ENCODE measurements around the gene SMIM15.

SMIM15 gene, protein sequence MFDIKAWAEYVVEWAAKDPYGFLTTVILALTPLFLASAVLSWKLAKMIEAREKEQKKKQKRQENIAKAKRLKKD

DNA sequence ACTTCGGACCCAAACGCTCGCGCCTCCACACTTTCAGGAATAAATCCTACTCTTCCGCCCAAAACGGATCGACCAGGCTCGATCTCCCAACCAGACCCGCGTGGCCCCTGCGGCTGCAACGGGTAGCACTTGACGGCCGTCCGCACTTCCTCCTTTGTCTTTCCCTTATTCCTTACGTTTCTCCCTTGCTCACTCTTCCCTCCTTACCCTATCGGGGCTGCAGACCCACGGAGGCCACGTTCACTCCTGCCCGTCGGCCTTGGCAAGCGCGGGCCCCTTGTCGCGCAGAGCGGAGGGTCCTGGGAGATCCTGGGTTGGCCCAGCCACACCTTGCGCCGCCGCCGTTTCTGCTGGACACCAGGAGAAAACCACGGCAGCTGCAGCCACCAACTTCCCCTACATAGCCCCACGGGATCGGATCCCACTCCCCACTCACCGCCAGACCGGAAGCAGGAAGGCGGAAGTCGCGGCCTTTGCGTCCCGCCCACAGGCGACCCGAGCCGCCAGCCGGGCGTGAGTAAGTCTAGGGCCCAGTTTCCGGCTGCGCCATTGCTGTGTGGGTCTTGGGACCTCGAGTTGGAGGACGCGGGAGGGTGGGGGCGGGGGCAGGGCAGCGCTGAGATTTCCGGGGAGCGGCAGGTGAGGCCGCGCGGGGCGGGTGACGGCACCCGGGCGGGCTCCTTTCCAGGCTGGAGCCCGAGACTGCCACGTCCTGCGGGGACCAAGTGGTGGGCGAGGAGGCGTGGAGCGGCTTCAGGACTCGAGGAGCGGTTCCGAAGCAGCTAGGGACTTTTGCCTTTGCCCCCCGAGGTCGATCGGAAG is at the start of gene SMIM15:
Gene SMIM15, minus strand, starts transcription at position 459 of the 822 bp plus-strand sequence. CDS start 2,297 bp downstream, outside the sequence.
- peaks cover 31% of the 10 kb centered on the region for H3K79me2 ChIP-seq (ENCODE audit: insufficient read depth, low read length)
- no peak for TF ChIP-seq EZH2 (IDR thresholded peaks at IDR 0.05; ENCODE audit: borderline replicate concordance, low read length)
- TF ChIP-seq, protein P1, sequence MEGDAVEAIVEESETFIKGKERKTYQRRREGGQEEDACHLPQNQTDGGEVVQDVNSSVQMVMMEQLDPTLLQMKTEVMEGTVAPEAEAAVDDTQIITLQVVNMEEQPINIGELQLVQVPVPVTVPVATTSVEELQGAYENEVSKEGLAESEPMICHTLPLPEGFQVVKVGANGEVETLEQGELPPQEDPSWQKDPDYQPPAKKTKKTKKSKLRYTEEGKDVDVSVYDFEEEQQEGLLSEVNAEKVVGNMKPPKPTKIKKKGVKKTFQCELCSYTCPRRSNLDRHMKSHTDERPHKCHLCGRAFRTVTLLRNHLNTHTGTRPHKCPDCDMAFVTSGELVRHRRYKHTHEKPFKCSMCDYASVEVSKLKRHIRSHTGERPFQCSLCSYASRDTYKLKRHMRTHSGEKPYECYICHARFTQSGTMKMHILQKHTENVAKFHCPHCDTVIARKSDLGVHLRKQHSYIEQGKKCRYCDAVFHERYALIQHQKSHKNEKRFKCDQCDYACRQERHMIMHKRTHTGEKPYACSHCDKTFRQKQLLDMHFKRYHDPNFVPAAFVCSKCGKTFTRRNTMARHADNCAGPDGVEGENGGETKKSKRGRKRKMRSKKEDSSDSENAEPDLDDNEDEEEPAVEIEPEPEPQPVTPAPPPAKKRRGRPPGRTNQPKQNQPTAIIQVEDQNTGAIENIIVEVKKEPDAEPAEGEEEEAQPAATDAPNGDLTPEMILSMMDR (IDR thresholded peaks at IDR 0.05; ENCODE audit: low read length): no peak
- peak within 1 kb of the TSS; percentile 52 for H3K27ac ChIP-seq (ENCODE audit: low read depth, low read length, poor library complexity, severe bottlenecking)
- peak within 1 kb of the TSS; percentile 95 for H3K4me3 ChIP-seq (ENCODE audit: low read depth, low read length, poor library complexity, severe bottlenecking)
- no peaks in the 10 kb centered on the region for H3K9me3 ChIP-seq (ENCODE audit: low read length)
- H3K36me3 ChIP-seq (ENCODE audit: insufficient read depth, low read length): peaks cover 36% of the 10 kb centered on the region
- H3K4me1 ChIP-seq (ENCODE audit: insufficient read depth, low read length, severe bottlenecking): peaks cover 30% of the 10 kb centered on the region
- no peaks in the 10 kb centered on the region for H3K27me3 ChIP-seq (ENCODE audit: insufficient read depth, low read length)
- no peaks in the 10 kb centered on the region for H4K20me1 ChIP-seq (ENCODE audit: insufficient read depth, low read length)
- no peaks in the 10 kb centered on the region for H3F3A ChIP-seq (ENCODE audit: insufficient read depth, low read length)
- no peaks in the 10 kb centered on the region for H3K9me2 ChIP-seq (ENCODE audit: low read depth, low read length)
- H3K9ac ChIP-seq (ENCODE audit: low read length): peak within 1 kb of the TSS; percentile 96
- no peak within 1 kb of the TSS; the same call in 1 of the 2 replicates for H2AFZ ChIP-seq (ENCODE audit: low read length)
- peak within 1 kb of the TSS; percentile 84 for H3K4me2 ChIP-seq (ENCODE audit: low read length)

DNA sequence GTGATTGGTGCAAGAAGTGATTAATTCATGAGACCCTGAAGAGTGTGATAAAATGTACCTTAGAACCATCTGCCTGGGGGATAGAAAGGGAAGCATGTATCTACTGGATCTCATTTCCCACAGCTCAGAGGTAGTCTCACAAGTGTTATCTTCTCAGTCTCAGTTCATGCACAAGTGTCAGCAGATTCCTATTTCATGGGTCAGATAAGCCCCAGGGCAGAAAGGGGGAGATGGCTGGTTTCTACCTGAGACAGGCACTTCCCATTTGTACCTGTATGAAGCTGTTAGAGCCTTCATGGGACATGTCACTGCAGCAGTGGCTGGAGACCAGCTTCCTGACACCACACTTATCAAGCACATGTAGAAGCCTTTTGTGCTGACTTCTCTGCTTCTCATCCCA is 45.6 kb upstream of the SMIM15 start:
- Histone ChIP-seq H3F3A (ENCODE audit: insufficient read depth, low read length) (no peaks in the 10 kb centered on the region), H3K9ac (ENCODE audit: low read length) (no peak overlapping the region), H3K9me2 (ENCODE audit: low read depth, low read length) (no peaks in the 10 kb centered on the region), H2AFZ (ENCODE audit: low read length) (no peak overlapping the region), H3K36me3 (ENCODE audit: insufficient read depth, low read length) (no peaks in the 10 kb centered on the region), H3K27me3 (ENCODE audit: insufficient read depth, low read length) (no peaks in the 10 kb centered on the region), H3K4me2 (ENCODE audit: low read length) (no peak overlapping the region), H3K79me2 (ENCODE audit: insufficient read depth, low read length) (no peaks in the 10 kb centered on the region), H3K4me1 (ENCODE audit: insufficient read depth, low read length, severe bottlenecking) (no peaks in the 10 kb centered on the region), H4K20me1 (ENCODE audit: insufficient read depth, low read length) (no peaks in the 10 kb centered on the region), H3K27ac (ENCODE audit: low read depth, low read length, poor library complexity, severe bottlenecking) (no peak overlapping the region), H3K4me3 (ENCODE audit: low read depth, low read length, poor library complexity, severe bottlenecking) (no peak overlapping the region), H3K9me3 (ENCODE audit: low read length) (no peaks in the 10 kb centered on the region)
- TF ChIP-seq, protein P1 (IDR thresholded peaks at IDR 0.05; ENCODE audit: low read length): no peak
- no peak for TF ChIP-seq EZH2 (IDR thresholded peaks at IDR 0.05; ENCODE audit: borderline replicate concordance, low read length)

DNA sequence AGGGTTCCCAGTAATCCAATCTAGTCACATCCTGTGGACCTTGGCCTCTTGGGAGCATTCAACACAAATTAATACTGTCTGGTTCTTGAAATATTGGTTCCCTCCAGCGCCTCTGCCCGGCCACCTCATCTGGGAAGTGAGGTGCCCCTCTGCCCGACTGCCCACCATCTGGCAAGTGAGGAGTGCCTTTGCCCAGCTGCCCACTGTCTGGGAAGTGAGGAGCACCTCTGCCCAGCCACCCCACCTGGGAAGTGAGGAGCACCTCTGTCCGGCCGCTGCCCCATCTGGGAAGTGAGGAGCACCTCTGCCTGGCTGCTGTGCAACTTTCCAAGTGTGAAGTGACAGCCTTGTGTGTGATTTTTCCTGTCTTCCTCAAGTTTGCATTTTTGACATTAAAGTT is 42.7 kb upstream of the SMIM15 start:
- TF ChIP-seq EZH2 (IDR thresholded peaks at IDR 0.05; ENCODE audit: borderline replicate concordance, low read length): no peak
- no peaks in the 10 kb centered on the region for H4K20me1 ChIP-seq (ENCODE audit: insufficient read depth, low read length)
- no peaks in the 10 kb centered on the region for H3K79me2 ChIP-seq (ENCODE audit: insufficient read depth, low read length)
- H3K4me2 ChIP-seq (ENCODE audit: low read length): no peak overlapping the region
- no peak overlapping the region for H3K9ac ChIP-seq (ENCODE audit: low read length)
- H2AFZ ChIP-seq (ENCODE audit: low read length): no peak overlapping the region
- no peaks in the 10 kb centered on the region for H3K9me3 ChIP-seq (ENCODE audit: low read length)
- no peaks in the 10 kb centered on the region for H3K4me1 ChIP-seq (ENCODE audit: insufficient read depth, low read length, severe bottlenecking)
- no peak overlapping the region for H3K27ac ChIP-seq (ENCODE audit: low read depth, low read length, poor library complexity, severe bottlenecking)
- H3K4me3 ChIP-seq (ENCODE audit: low read depth, low read length, poor library complexity, severe bottlenecking): no peak overlapping the region
- no peaks in the 10 kb centered on the region for H3K36me3 ChIP-seq (ENCODE audit: insufficient read depth, low read length)
- no peaks in the 10 kb centered on the region for H3K9me2 ChIP-seq (ENCODE audit: low read depth, low read length)
- no peaks in the 10 kb centered on the region for H3F3A ChIP-seq (ENCODE audit: insufficient read depth, low read length)
- no peaks in the 10 kb centered on the region for H3K27me3 ChIP-seq (ENCODE audit: insufficient read depth, low read length)

Data from OCI-LY1 (cell line).